ENCODE measurements around the gene CYTH1. TPM values are rescaled to one million over a fixed set of nuclear protein-coding genes. Genes with fewer than 3 reads are reported as not detected.

Gene CYTH1
- total RNA-seq, 6 donors from 2014 or later: 113 to 295 (median 121) TPM

DNA sequence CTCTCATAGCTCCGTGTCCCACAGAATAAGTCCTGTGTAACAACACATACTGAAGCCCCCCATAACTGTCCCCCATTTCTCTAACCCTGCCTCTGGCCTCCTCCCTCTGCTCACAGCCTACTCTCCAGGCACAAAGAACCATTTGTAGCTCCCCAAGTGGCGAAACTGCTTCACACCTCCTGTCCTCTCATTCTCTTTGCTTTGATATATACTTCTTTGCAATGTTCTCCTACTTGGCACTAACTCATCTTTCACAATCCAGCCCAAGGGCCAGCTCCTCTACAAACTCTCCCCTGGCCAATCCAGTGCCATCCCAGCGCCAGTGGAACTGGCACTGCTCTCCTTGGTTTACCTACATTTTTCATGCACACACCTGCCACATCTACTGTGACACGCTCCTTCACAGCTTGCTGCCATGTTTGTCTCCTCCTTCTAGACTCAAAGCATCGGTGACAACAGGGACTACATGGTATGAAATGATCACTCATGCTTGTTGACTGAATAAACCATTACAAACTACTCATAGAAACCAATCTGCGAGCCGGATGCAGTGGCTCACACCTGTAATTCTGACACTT lies 12.8 kb downstream of the CYTH1 start:
- TF ChIP-seq, protein P1, sequence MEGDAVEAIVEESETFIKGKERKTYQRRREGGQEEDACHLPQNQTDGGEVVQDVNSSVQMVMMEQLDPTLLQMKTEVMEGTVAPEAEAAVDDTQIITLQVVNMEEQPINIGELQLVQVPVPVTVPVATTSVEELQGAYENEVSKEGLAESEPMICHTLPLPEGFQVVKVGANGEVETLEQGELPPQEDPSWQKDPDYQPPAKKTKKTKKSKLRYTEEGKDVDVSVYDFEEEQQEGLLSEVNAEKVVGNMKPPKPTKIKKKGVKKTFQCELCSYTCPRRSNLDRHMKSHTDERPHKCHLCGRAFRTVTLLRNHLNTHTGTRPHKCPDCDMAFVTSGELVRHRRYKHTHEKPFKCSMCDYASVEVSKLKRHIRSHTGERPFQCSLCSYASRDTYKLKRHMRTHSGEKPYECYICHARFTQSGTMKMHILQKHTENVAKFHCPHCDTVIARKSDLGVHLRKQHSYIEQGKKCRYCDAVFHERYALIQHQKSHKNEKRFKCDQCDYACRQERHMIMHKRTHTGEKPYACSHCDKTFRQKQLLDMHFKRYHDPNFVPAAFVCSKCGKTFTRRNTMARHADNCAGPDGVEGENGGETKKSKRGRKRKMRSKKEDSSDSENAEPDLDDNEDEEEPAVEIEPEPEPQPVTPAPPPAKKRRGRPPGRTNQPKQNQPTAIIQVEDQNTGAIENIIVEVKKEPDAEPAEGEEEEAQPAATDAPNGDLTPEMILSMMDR (IDR thresholded peaks at IDR 0.05): no peak
- TF ChIP-seq POLR2AphosphoS5 (IDR thresholded peaks at IDR 0.05): no peak
- no peak for TF ChIP-seq EP300 (IDR thresholded peaks at IDR 0.05)
- TF ChIP-seq POLR2A (IDR thresholded peaks at IDR 0.05): no peak
- H3K27me3 ChIP-seq: no peaks in the 10 kb centered on the region
- peaks cover 18 to 80% (median 34%) of the 10 kb centered on the region in 4 donors for H3K4me1 ChIP-seq
- 93% methylated on average over 7 of the region's 7 CpGs for WGBS, 2 donors
- no peaks in the 10 kb centered on the region for H3K9me3 ChIP-seq
- H3K4me3 ChIP-seq: no peak overlapping the region
- H3K36me3 ChIP-seq: no peaks in the 10 kb centered on the region
- DNase-seq (no peak), ATAC-seq (ENCODE audit: low FRiP score in 2 of 2) (no peak)
- no peak overlapping the region for H3K27ac ChIP-seq

DNA sequence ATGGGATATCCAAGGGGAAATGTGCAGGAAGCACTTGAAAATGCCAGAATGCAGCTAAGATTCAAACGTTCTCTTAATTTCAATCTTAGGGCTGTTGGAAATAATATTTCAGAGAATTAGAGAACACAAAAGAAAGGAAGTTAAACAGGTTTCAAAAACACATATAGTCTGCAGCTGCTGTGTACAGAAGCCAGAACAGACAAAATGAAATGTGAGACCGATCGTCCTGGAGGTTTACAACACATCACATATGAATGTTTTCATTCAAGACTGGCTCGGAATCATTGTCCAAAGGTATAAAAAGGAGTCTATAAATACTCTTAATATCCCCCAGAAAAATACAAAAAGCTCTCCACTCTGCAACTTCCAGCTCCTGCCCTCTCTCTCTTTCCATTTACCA lies 14.3 kb downstream of the CYTH1 start:
- no peak for ATAC-seq (ENCODE audit: low FRiP score in 2 of 2)
- Histone ChIP-seq H3K4me1 (peaks cover 10 to 73% (median 31%) of the 10 kb centered on the region in 4 donors), H3K36me3 (no peaks in the 10 kb centered on the region), H3K9me3 (no peaks in the 10 kb centered on the region), H3K27ac (no peak overlapping the region), H3K27me3 (no peaks in the 10 kb centered on the region), H3K4me3 (no peak overlapping the region)
- DNase-seq: no peak
- TF ChIP-seq, protein P1 (IDR thresholded peaks at IDR 0.05): no peak
- no peak for TF ChIP-seq POLR2A (IDR thresholded peaks at IDR 0.05)
- TF ChIP-seq EP300 (IDR thresholded peaks at IDR 0.05): no peak
- TF ChIP-seq POLR2AphosphoS5 (IDR thresholded peaks at IDR 0.05): no peak
- 52 to 53% methylated on average over 4 of the region's 4 CpGs for WGBS, 2 donors

DNA sequence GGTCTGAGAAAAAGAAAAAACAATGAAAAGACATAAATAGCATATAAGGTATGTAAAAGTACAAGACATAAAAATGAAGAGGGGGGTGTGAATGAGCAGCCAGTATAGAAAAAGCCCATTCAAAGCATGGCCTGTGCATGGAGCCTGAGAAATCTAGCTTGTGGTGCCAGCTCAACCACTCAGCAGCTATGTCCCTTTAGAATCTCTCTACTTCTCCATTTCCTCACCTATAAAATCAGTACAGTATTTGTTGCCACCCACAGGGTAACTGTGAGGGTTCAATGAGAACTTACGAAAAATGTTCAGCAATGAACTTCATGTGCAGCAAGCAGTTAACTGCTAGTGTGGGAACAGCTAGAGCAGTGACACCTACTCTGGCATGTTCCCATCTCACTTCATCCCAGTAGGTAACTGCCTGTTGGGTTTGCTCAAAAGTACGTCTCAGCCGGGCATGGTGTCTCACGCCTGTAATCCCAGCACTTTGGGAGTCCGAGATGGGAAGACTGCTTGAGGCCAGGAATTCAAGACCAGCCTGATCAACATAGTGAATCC lies 15.3 kb downstream of the CYTH1 start:
- no peak for TF ChIP-seq EP300 (IDR thresholded peaks at IDR 0.05)
- no peak for TF ChIP-seq POLR2AphosphoS5 (IDR thresholded peaks at IDR 0.05)
- no peak for TF ChIP-seq POLR2A (IDR thresholded peaks at IDR 0.05)
- TF ChIP-seq, protein P1 (IDR thresholded peaks at IDR 0.05): no peak
- H3K27me3 ChIP-seq: no peaks in the 10 kb centered on the region
- peaks cover 12 to 73% (median 26%) of the 10 kb centered on the region in 4 donors for H3K4me1 ChIP-seq
- no peak for ATAC-seq (ENCODE audit: low FRiP score in 2 of 2)
- WGBS, 2 donors: 87 to 96% methylated on average over 5 of the region's 5 CpGs
- DNase-seq: no peak
- no peak overlapping the region for H3K27ac ChIP-seq
- no peaks in the 10 kb centered on the region for H3K9me3 ChIP-seq
- no peak overlapping the region for H3K4me3 ChIP-seq
- no peaks in the 10 kb centered on the region for H3K36me3 ChIP-seq

DNA sequence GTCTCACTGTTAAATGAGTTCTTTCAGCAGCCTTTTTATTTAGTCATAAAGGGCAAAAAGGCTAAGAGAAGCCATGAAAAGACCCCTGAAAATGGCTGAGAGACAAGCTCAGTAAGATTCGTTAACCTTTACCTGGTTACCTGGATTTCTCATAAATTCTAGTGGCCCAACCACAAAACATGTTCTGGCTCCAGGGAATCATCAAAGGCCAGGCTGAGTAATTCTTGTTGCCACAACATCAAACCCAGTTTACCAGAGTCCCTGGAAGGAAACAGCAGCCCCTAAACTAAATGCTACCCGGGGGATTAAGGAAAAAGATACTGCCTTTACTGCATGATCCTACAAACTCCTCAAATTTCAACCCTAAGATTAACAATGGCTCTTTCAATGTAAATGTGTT lies 15.8 kb downstream of the CYTH1 start:
- Histone ChIP-seq H3K27me3 (no peaks in the 10 kb centered on the region), H3K4me1 (peaks cover 10 to 71% (median 24%) of the 10 kb centered on the region in 4 donors), H3K36me3 (no peaks in the 10 kb centered on the region), H3K9me3 (no peaks in the 10 kb centered on the region), H3K4me3 (no peak overlapping the region), H3K27ac (no peak overlapping the region)
- WGBS, 2 donors: 79 to 84% methylated on average over 2 of the region's 2 CpGs
- TF ChIP-seq, protein P1 (IDR thresholded peaks at IDR 0.05): no peak
- TF ChIP-seq EP300 (IDR thresholded peaks at IDR 0.05) (no peak), POLR2A (IDR thresholded peaks at IDR 0.05) (no peak), POLR2AphosphoS5 (IDR thresholded peaks at IDR 0.05) (no peak)
- DNase-seq: no peak
- ATAC-seq (ENCODE audit: low FRiP score in 2 of 2): no peak

DNA sequence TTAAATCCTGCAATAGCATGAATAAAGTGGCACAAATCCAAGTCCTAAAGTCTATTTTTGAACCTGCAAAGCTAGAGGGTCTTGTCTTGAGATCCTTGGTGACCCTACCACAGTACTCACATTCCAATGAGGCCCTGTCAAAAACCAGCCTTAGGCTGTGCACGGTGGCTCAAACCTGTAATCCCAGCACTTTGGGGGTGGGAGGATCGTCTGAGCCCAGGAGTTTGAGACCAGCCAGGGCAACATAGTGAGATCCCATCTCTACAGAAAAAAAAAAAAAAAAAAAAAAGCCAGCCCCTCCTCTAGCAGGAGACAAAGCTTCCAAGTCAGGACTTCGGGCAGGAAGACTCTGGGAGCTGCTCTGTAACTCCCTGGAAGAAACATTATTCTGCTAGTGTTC lies 16.3 kb downstream of the CYTH1 start:
- peaks cover 12 to 75% (median 23%) of the 10 kb centered on the region in 4 donors for H3K4me1 ChIP-seq
- DNase-seq (no peak), ATAC-seq (ENCODE audit: low FRiP score in 2 of 2) (no peak)
- H3K27me3 ChIP-seq: no peaks in the 10 kb centered on the region
- H3K36me3 ChIP-seq: no peaks in the 10 kb centered on the region
- 80 to 88% methylated on average over 2 to 3 of the region's 3 CpGs for WGBS, 2 donors
- no peaks in the 10 kb centered on the region for H3K9me3 ChIP-seq
- H3K4me3 ChIP-seq: no peak overlapping the region
- TF ChIP-seq, protein P1 (IDR thresholded peaks at IDR 0.05): no peak
- TF ChIP-seq EP300 (IDR thresholded peaks at IDR 0.05) (no peak), POLR2A (IDR thresholded peaks at IDR 0.05) (no peak), POLR2AphosphoS5 (IDR thresholded peaks at IDR 0.05) (no peak)
- H3K27ac ChIP-seq: no peak overlapping the region

Measured in upper lobe of left lung (tissue), 6 donors.